OCI-LY3 (cell line): ENCODE data around the gene AQP6.

Source experiments
- EZH2phosphoT487 ChIP-seq: fragments of 200-600 bp; shearing (Covaris generic); IDR thresholded peaks from 2 replicates; pipeline ENCODE4 v1.6.1; 2018; ENCODE audit warnings: antibody characterized with exemption, mixed run types, low read depth
- TF ChIP-seq, protein P1 (sequence below): fragments of 200-600, 300-600 bp; sonication (generic); IDR thresholded peaks from 2 replicates; pipeline ENCODE4 v1.5.1; 2014; ENCODE audit warnings: antibody characterized with exemption, low read length, low read depth

DNA sequence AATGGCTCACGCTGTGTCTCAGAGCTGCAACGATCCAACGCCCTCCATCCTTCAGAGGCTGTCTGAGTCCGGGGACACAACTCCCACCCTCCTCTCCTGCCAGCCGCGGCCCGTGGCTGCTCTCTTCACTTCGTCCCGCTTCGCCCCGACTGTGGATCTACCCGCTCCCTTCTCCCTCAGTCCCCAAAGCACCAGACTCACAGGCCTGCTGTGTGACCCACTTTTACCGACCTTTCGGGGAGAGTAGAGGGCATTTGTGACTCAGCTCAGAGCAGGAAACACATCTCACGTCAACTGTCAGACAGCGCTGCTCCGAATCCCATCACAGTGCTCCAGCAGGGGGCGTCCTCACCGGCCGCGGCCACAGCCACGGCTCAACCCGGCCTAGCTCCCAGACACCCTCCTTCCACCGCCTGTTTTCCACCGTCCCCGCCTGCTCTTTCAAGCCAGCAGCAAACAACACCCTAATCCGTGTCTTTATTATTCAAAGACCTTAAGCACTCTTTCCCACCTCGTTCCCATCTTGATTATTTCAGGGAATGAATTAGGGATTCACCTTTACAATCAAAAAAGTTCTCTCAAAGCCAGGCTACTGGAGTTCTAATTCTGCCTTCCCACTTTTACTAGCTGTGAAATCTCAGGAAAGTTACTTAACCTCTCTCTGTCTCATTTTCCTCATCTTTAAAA lies 27.2 kb upstream of the AQP6 start:
- no peak for TF ChIP-seq EZH2phosphoT487
- TF ChIP-seq, protein P1, sequence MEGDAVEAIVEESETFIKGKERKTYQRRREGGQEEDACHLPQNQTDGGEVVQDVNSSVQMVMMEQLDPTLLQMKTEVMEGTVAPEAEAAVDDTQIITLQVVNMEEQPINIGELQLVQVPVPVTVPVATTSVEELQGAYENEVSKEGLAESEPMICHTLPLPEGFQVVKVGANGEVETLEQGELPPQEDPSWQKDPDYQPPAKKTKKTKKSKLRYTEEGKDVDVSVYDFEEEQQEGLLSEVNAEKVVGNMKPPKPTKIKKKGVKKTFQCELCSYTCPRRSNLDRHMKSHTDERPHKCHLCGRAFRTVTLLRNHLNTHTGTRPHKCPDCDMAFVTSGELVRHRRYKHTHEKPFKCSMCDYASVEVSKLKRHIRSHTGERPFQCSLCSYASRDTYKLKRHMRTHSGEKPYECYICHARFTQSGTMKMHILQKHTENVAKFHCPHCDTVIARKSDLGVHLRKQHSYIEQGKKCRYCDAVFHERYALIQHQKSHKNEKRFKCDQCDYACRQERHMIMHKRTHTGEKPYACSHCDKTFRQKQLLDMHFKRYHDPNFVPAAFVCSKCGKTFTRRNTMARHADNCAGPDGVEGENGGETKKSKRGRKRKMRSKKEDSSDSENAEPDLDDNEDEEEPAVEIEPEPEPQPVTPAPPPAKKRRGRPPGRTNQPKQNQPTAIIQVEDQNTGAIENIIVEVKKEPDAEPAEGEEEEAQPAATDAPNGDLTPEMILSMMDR: peak; percentile 85
